ENCODE measurements around the gene TST.
A peak's percentile ranks its signal among the peaks of the same experiment; 100 is the strongest.

Gene TST

DNA sequence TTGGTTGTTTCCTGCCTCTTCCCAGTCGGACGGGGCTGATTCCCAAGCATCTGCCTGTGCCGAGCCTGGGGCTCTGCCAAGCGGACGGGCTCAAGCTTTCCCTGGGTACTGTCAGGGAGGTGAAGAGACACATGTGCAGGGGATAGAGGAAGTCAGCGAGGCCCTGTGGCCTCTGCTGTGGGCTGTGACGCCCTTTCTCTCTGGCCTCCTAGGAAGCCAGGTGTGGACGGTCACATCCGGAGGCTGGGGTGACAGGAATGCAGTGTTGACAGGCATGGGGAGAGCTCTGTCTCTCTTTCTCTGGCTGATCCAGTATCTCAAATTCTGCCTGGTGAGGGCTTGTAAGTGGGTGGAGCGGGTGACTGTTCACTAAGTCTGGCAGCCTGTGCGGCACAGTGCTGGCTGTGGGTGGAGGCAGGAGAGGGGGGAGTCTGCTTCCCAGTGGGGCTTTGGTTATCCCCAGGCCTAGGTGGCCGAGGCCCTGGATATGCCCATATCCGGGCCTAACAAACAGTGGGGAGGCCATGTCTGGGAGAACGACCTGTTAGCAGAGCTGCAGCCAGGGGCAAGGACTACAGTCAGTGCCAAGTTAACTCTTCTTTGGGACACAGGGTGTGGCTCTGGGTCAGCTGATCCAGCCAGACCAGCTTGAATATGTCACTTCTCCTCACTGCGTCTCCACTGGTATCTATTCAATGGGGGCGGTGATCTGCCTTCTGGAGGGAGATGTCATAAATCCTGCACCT is 34.2 kb upstream of the TST start:
- no peak for DNase-seq

DNA sequence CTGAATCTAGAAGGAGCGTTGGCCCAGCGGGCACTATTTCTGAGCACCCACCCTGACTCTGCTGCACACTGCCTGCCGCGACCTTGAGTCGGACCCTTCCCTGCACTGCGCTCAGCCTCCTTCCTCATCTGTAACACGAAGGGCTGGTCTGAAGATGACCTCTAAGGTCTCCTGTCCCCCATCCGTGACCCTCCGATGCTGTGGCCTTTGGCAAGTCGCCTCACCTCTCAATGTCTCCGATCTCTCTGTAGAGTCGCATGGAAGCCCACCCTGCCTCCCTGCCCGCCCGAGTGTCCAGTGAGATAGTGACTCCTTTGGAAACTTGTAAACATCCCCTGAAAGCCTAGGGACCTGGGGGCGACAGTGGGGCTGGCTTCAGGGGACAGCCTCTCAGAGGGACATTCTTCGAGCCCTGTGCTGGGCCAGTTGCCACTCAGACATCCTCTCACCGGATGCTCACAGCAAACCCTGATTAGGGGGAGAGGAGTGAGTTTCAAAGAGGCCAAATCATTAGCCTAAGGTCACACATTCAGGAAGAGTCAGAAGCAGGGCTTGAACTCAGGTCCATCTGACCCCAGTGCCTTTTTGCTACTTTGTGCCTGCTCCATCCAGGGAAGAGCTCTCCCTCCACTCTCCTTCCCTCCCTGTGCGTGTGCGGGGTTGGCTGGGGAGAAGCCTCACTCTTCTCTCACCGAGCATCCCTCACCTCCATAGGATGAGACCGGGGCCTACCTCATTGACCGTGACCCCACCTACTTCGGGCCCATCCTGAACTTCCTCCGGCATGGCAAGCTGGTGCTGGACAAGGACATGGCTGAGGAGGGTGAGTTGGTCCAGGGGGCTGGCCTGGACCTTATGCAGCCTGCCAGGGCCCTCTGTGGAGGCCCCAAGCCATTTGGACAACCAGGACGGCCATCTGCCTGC is 33.4 kb upstream of the TST start:
- no peak for DNase-seq

DNA sequence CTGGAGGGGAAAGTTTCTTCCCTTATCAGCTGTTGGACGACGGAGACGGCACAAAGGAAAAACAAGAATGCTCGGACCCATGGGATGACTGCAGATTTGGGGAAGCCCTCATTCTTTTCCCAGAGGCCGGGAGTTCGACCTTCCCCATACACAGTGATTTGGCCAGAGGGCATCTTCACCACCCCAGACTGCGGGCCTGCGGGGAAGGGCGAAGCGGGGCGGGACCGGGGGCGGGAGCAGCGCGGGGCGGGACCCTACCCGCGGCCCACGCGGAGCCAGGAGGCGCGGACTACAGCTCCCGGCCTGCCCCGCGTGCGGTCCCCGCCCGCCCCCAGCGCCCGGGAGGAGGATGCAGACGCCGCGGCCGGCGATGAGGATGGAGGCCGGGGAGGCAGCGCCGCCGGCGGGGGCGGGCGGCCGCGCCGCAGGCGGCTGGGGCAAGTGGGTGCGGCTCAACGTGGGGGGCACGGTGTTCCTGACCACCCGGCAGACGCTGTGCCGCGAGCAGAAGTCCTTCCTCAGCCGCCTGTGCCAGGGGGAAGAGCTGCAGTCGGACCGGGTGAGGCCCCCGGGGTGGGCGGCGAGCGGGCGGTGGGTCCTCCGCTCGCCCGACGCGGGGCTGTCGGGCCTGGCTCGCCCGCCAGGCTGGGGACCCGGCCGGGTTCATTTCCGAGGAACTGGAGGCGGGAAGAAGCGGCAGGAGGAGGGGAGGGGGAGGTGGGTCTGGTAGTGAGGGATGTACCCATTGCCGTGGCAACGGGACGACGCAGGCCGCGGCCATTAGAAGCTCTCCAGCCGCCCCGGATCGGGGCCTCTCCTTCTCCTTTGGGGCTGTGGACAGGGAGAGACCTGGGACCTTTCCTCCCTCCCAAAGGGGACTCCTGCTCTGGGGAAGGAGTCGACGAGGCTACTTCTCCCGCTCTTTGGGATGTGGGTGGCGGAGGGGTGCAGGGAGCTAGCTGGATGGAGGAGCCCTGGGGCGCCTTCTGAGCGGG is 32.4 kb upstream of the TST start, which contains the start of gene KCTD17:
TSS of gene KCTD17 (plus strand) at position 352 of the 995 bp plus-strand sequence. CDS start at position 371, 19 bp downstream.
- DNase-seq, result peak; percentile 81

DNA sequence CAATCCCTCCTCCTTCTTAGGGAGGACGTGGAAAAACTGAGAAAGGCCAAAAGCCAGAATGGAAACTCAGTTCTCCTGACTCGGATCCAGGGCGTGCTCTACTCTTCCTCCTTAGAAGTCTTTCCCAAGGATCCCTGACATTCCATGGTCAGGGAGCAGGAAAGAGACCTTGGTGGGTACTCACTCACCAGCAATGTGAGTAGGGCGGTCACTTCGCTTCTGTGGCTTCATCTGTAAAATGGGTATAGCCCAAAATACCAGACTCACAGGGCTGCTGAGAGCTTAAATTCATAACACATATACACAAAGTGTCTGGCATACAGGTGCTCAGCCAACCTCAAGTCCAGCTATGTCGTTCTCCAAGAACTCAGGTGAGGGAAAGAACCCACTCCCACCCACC is 31.7 kb upstream of the TST start:
- DNase-seq, result no peak

DNA sequence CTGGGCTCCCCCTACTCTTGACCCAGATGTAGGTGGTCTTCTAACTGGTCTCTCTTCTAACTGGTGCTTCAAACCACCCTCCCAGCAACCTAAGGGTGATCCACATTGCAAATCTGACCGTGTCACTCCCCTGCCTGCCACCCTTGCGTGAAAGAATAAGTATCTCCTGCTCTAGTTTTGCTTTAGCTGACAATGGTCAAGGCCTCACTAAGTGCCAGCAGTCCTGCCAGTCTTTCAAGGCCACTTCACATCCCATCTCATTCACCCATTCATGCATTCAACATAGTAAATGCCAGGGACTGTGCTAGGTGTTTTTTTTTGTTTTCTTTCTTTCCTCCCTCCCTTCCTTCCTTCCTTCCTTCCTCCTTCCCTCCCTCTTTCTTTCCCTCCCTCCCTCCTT is 30.0 kb upstream of the TST start:
- no peak for DNase-seq

DNA sequence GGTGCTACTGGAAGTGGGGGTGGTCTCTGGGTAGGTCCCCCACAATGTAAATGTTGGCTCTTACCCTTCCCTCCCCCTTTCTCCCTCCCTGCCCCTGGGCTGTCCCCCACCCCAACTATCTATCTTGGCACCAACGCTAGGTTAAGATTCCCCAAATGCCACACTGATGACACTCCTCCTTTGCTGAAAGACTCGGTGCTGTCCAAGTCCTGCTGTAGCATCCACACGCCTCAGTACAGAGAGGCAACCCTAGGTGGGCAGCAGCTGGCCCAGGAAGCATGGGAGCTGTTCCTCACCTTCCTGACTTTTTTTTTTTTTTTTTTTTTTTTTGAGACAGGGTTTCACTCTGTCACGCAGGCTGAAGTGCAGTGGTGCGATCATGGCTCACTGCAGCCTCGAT is 28.9 kb upstream of the TST start:
- DNase-seq, result no peak

DNA sequence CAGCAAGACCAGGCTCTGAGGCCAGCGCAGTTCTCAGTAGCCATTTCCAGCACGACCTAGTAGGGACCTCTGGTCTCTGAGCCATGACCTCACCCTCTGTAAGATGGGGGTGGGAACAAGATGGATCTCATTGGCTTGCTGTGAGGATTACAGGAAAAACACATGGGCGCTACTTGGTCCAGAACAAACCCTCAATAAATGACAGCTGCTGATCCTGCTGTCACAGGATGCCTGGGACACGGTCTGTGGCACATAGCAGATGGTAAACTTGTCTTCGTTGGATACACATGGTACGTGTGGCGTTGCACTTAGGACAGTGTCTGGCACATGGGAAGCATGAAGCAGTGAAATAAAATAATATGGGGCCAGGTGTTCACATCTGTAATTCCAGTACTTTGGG is 27.8 kb upstream of the TST start:
- no peak for DNase-seq

DNA sequence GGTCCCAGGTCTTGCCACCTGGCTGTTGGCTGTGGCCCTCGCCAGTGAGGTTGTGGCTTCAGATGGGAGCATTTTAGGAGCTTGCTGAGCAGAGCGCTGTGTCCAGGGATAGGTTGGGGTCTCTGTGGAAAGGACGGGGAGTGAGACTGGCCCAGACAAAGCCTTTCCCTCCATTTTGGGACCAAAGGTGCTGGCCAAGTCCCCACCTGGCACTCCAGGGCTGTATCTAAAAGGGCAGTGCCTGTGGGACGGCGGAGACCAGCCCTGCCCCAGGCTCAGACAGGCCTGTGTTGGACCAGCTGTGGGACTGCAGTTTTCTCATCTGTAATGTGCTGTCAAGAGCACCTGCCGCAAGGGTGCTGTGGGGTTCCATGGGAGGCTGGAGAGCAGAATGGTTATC is 27.3 kb upstream of the TST start:
- no peak for DNase-seq

DNA sequence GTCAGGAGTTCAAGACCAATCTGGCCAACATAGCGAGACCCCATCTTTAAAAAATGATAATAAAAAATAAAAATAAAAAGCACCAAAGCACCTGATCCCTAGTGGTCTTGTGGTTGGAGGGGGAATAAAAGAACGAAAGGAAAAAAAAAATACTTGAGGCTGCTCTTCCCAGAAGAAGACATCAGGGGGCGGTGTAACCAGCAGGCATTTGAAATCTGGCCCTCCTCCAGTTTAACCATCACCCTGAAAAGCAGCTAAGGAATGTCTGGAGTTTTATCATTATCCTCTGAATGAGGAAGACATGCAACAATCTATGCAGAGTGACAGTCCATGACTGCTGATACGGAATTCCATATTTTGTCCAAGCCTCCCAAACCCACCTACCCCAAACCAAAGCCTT is 26.7 kb upstream of the TST start:
- peak; percentile 22 for DNase-seq

DNA sequence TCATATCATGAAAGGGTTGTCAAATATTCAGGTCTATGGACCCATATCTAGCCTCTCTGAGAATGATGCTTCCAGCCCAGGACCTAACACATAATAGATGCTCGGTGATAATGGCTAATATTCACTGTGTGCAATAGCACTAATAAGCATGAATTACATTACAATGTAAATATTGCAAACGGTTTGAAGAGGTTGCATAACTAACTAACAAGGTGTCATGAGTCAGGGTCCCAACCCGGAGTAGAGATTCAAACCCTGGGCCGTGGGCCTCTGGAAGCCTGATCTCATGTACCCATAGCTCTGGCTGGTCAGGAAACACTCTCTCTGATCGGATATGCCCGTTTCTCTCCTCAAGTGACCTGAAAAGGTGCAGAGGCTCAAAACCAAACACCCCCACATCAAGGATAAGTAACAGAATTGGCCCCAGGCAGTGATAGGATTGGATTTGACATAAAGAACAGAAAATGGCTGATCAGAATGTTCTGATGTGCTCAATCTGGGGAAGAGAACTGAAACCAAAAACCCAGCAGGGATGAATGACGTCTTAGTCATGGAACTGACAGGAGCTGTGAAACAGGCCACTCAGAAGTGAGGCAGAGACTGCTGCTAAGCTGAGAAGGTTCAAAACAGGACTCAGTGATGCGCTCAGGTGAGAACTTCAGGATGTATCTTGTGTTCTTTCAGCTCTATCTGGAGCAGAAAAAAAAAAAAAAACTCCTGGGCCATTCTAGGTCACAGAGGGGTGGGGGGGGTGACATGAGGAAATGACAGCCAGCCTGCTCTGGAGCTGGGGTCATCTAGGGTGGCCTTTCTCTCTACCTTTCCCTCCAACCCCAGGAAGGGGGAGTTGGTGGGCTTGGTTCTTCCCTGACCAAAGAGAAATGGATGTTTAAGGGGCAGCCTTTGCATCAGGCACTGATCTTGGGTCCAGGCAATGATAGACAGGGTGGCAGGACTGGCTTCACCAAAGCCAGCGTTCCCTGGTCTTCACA is 25.7 kb upstream of the TST start:
- no peak for DNase-seq

DNA sequence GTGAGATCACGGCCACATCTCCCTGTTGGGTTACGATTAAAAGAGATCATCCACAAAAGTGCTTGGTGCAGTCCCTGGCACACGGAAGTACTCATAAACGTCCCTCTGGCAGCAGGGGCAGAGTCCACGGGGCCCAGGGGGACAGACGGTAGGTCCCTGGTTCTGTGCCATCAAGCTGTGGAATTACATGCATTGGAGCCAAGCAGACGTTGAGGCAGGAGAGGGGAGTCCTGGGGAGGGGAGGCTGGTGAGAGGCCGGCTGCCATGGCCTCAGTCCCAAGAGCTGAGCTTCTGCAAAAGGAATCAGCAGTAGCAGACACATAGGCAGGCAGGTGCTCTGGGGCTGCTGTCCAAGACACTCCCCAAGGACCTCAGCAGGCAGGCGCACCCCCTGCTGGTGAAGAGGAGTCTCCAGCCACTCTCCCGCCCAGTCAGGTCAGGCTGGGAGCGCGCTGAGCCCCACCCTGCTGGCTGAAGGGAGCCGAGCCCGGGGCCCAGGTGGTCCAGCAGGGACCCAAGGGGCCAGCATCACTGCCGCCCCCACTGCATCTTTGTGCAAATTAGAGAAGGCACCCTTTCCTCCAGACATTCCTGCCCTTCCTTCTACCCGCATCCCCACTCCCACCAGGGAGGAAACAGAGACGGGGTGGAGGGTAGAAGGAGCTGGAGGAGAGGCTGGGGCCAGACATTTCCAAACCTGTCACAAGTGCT is 24.7 kb upstream of the TST start:
- DNase-seq, result peak; percentile 47

DNA sequence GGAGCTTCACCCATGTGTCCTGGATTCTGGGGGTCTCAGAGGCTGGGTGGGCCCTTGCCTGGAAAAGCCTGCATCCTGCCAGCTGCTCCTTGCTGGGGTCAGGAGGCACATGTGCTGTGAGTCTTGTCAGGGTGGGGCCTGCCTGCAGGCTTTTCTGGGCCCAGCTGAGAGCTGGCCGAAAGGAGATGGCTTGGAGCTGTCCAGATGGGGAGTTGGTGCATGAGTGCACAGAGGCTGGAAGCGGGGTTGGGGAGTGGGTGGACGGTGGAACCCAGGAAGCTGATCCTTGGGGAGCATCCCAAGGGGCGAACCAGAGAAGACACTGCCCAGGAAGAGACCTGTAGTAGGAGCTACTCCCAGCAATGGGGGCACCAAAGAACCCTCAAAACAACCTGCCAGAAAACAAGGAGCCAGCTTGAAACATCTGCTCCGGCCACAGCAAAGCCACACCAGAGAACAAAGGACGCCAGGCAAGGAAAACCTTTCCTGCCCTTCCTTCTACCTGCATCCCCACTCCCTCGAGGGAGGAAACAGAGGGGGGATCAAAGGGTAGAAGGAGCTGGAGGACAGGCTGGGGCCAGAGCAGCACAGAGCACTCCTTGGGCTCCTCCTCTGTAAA is 24.1 kb upstream of the TST start:
- DNase-seq, result no peak

DNA sequence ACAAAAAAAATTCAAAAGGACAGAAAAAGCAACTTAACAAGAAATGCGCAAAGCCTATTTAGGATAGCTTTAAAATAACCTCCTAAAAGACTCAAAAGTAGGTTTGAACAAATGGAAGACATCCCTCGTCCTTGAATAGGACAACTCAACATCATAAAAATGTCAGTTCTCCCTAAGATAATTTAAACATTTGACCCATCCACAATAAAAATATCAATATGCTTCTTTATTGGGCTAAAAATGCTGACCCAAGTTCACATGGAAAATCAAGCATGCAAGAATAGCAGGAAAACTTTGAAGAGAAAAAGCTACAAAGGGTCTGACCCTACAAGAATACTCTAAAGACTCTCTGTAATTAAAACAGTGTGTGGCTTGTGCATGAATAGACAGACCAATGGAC is 20.2 kb upstream of the TST start:
- DNase-seq, result no peak

DNA sequence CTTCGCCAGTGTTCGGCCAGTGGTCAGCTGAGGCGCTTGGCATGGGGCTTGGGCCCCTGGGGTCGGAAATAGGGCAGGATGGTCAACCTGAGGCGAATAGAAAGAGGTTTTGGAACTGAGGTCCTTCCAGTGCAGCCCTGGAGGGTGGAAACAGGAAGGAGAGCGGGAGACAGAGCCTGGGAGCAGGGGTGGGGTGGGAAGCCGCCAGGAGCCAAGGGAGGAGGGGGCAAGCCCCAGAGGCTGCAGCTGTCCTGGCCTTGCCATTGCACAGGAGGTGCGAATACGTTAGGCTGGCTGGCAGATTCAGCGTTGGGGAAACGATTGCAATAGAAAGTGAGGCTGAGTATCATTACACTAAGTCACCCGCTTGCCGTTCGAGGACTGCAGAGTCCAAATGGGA is 18.4 kb upstream of the TST start:
- no peak for DNase-seq

DNA sequence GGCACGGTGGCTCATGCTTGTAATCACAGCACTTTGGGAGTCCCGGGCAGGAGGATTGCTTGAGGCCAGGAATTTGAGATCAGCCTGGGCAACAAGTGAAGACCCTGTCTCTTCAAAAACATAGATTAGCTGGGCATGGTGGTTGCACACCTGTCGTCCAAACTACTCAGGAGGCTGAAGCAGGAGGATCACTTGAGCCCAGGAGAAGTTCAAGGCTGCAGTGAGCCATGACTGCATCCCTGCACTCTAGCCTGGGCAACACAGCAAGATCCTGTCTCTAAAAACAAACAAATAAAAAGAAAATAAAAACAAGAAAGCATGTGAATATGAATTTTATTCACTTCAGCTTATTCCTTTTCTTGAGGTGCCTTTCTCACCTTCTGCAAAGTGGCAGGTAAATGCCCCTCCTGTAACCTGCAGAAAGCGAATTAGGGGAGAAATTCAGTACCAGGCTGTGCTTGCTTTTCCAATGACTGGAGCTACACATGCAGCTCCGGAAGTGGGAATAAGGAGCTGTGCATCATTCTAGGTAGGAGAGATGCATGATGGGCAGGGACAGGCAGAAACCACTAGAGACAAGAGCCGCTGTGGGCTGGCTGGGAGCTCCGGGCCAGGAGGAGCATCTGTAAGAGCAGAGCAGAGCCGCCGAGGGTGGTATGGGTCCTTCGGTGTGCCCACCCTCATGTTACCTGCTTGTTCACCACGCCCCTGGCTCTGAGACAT is 17.6 kb upstream of the TST start:
- DNase-seq, result no peak

DNA sequence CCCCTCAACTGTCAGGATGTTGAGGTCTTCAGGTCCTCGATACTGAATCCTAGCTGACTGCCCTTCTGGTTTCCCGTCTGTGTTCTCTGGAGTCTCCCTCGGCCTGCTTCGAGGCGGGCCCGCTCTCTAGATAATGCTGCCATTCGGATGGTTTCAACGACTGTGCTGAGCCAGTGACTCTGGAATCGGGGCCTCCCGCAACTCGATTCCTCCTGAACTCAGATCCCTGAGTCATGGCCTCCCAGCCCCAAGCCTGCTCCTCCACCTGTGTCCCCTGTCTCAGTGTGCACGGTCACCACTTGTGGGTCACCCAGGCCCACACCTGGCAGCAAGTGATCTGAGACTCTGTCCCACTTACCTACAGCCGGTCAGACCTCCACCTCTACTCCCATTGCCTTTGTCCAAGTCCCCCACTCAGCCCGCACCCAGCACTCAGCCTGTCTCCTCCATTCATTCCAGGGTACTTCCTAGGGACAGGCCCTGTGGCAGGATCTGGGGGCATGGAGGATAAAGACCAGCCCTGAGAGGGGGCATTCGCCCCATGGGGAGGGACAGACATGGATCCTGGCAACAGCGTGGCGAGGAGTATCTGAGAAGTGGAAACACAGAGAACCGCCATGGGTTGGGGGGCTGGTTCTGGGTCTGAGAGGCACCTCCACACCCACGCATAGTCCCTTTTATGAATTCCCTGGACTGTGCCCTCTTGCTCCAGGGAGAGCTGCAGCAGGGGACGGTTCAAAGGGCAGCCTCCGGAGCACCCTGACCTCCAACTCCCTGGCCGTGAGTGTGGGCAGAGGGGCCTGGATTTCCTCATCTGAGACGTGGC is 14.6 kb upstream of the TST start:
- DNase-seq, result no peak

DNA sequence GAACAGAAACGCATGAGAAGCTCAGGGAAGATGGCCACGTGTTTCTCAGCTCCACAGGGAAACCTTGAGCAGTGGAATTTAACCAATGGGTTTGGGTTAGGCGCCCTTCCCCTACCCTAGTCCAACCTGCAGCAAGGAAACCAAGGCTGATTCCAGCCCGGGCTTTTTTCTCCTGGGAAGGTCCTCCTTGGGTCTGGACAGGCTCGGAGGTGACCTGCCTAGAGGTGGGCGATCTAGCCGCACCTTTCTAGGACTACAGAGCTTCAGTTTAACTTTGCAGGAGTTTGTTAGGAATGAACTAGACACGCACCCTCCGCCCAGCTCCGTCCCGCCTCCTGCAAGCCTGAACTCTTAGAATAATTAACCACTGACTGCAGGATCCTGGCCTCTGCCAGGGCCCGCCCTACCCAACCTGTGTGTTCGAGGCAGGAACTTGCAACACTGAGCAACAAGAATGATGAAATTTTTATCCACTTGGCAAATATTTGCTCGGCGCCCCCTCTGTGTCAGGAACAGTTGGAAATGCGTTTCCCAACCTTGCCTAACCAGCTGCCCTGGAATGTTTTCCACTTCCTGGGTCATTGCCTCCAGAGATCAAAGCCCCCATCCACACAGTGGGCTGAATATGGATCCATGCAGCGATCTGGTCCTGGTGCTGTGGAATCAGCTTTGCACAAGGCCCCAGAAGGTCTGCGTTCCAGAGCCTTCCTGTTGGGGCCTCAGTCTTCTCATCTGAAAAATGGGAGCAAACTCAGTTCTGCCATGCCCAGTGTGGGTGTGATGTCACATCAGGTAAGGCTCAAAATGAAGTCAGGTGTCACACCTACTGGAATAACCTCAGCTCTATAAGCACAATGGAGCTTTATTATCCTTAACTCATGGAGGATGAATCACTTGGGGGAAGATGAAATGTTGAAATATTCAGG is 13.6 kb upstream of the TST start:
- no peak for DNase-seq

DNA sequence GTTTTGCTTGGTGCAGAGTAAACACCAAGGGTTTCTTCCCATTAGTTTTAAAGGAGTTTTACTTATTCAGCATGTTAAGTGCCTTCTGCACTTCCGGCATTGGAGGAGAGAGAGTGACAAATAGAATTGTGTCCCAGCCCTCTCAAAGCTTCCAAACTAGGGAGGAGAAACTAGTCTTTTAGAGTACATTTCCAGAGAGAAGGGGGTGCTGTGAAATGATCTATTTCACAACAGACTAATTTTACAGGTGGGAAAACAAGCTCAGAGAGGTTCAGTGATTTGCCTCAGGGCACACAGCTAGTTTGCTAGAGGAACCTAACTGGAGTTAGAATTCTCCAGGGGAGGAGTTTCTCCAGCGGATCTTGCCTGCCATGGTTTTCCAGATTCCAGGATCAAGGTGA is 12.9 kb upstream of the TST start:
- DNase-seq, result no peak

All from CD4-positive, alpha-beta T cell treated with Interleukin-10 for 1 hour (primary cell).